OCI-LY1 (cell line): Measurements from ENCODE around the gene HECW1.

Experiments used
- CTCF ChIP-seq: fragments of 200-600 bp; sonication (generic), shearing (Covaris generic); IDR thresholded peaks from 2 replicates; pipeline ENCODE4 v1.5.1; 2017; ENCODE audit warnings: mild to moderate bottlenecking, antibody characterized with exemption, low read length, moderate library complexity, mixed read lengths
- EZH2 ChIP-seq: fragments of 200-600 bp; sonication (generic), shearing (Covaris generic); IDR thresholded peaks from 2 replicates; pipeline ENCODE4 v1.8.0; 2017; ENCODE audit warnings: borderline replicate concordance, mixed run types, mild to moderate bottlenecking, antibody characterized with exemption, low read length, moderate library complexity, mixed read lengths

- no peak for TF ChIP-seq CTCF
- no peak for TF ChIP-seq EZH2
Observed at GRCh38 chr7:43491984-43492383, 379.5 kb downstream of the HECW1 start.
